K562 (cell line): Measurements from ENCODE around the gene PPP1R36.

Source experiments
- DMBX1 ChIP-seq: fragments of 250-450 bp; sonication (Bioruptor Pico); IDR thresholded peaks from 2 replicates; pipeline ENCODE4 v1.8.0; 2022; ENCODE audit warnings: inconsistent platforms, mild to moderate bottlenecking, moderate library complexity, borderline replicate concordance
- E2F3 ChIP-seq: fragments of 250-450 bp; sonication (Bioruptor Pico); IDR thresholded peaks from 2 replicates; pipeline ENCODE4 v1.4.0; 2020; ENCODE audit warnings: mild to moderate bottlenecking
- GABPA ChIP-seq: fragments of 200-800 bp; sonication (Bioruptor generic); conservative IDR thresholded peaks from 2 replicates; pipeline ENCODE4 v1.6.1; 2016; ENCODE audit warnings: low read depth, missing genetic modification characterization, missing compliant biosample characterization
- GATA2 ChIP-seq: sonication (generic); formaldehyde crosslinking; IDR thresholded peaks from 2 replicates; pipeline ENCODE4 v1.4.0; 2020; ENCODE audit warnings: mild to moderate bottlenecking, missing genetic modification reagents
- MYC ChIP-seq, 2 experiments: fragments of 250-450 bp in 1 of 2; sonication (Bioruptor Pico) in 1 of 2; IDR thresholded peaks; 2 replicates each; pipeline versions ENCODE4 v1.5.1 to v1.6.1; 2012 to 2021; ENCODE audit warnings: low read depth in 2 of 2, borderline replicate concordance in 1 of 2, improper control_type of control experiment in 1 of 2, low read length in 1 of 2, mild to moderate bottlenecking in 1 of 2, moderate library complexity in 1 of 2
- RFX5 ChIP-seq: IDR thresholded peaks from 2 replicates; pipeline ENCODE4 v1.6.1; 2011; ENCODE audit warnings: low read depth, mild to moderate bottlenecking, improper control_type of control experiment, low read length
- SNRNP70 ChIP-seq: fragments of 200-400 bp; formaldehyde crosslinking; optimal IDR thresholded peaks from 2 replicates; pipeline ENCODE3; 2017; ENCODE audit warnings: low read depth, low read length
- TAF1 ChIP-seq: IDR thresholded peaks from 2 replicates; pipeline ENCODE4 v1.6.1; 2011; ENCODE audit warnings: mild to moderate bottlenecking, low read length, moderate library complexity; ENCODE audit not compliant: insufficient read depth, control insufficient read depth, severe bottlenecking; ENCODE audit errors: extremely low read depth
- TCF7 ChIP-seq: sonication (generic); IDR thresholded peaks from 2 replicates; pipeline ENCODE4 v1.6.1; 2016; ENCODE audit warnings: antibody characterized with exemption, borderline replicate concordance
- TF ChIP-seq, protein P1 (sequence below): sonication (generic); formaldehyde crosslinking; IDR thresholded peaks from 2 replicates; pipeline ENCODE4 v1.8.1; 2022; ENCODE audit warnings: missing genetic modification reagents
- TF ChIP-seq, protein P2 (sequence below), 3 experiments: IDR thresholded peaks in 2 of 3; conservative IDR thresholded peaks in 1 of 3; 2 replicates each; pipeline ENCODE4 v1.5.1; 2011 to 2012; ENCODE audit warnings: low read length in 3 of 3, mild to moderate bottlenecking in 3 of 3, control low read depth in 2 of 3, improper control_type of control experiment in 1 of 3, inconsistent platforms in 1 of 3, low read depth in 1 of 3, mixed read lengths in 1 of 3, moderate library complexity in 1 of 3; ENCODE audit not compliant: insufficient read depth in 2 of 3
- TF ChIP-seq, protein P3 (sequence below): fragments of 250-450 bp; sonication (Bioruptor Pico); IDR thresholded peaks from 2 replicates; pipeline ENCODE4 v1.4.0; 2020
- TF ChIP-seq, protein P4 (sequence below): sonication (generic); formaldehyde crosslinking; IDR thresholded peaks from 2 replicates; pipeline ENCODE4 v1.5.0; 2020; ENCODE audit warnings: missing genetic modification reagents
- TF ChIP-seq, protein P5 (sequence below): fragments of 150-350 bp; conservative IDR thresholded peaks from 2 replicates; pipeline ENCODE4 v1.6.1; 2014; ENCODE audit warnings: low read length

DNA sequence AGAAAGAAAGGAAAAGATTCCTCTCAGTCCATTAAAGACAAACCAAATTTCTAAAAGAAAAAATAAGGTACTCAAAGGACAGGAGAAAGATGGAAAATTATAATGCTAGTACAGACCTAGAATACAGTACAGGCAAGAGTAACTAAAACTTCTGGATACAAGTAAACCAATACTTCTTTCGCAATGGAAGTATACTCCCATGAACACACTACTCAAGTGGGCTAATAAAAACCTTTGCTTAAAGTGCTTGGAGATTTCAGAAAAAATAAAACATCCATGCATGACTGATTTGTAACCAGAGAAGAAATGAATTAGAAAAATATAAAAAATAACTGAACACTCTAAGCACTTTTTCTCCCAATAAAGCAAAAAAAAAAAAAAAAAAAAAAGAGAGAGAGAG is 49.7 kb upstream of the PPP1R36 start:
- TF ChIP-seq, protein P1, sequence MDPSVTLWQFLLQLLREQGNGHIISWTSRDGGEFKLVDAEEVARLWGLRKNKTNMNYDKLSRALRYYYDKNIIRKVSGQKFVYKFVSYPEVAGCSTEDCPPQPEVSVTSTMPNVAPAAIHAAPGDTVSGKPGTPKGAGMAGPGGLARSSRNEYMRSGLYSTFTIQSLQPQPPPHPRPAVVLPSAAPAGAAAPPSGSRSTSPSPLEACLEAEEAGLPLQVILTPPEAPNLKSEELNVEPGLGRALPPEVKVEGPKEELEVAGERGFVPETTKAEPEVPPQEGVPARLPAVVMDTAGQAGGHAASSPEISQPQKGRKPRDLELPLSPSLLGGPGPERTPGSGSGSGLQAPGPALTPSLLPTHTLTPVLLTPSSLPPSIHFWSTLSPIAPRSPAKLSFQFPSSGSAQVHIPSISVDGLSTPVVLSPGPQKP = no peak
- TF ChIP-seq GATA2 (CRISPR knock-in tag) (no peak), TCF7 (no peak), TAF1 (no peak), GABPA (tag) (no peak), E2F3 (CRISPR knock-in tag) (no peak), RFX5 (no peak), SNRNP70 (no peak), MYC (IDR thresholded peaks at IDR 0.05; ENCODE audit: low read depth, low read length) (no peak), MYC (CRISPR knock-in tag; IDR thresholded peaks at IDR 0.05; ENCODE audit: borderline replicate concordance, low read depth) (no peak), DMBX1 (CRISPR knock-in tag) (no peak)
- TF ChIP-seq, protein P2, sequence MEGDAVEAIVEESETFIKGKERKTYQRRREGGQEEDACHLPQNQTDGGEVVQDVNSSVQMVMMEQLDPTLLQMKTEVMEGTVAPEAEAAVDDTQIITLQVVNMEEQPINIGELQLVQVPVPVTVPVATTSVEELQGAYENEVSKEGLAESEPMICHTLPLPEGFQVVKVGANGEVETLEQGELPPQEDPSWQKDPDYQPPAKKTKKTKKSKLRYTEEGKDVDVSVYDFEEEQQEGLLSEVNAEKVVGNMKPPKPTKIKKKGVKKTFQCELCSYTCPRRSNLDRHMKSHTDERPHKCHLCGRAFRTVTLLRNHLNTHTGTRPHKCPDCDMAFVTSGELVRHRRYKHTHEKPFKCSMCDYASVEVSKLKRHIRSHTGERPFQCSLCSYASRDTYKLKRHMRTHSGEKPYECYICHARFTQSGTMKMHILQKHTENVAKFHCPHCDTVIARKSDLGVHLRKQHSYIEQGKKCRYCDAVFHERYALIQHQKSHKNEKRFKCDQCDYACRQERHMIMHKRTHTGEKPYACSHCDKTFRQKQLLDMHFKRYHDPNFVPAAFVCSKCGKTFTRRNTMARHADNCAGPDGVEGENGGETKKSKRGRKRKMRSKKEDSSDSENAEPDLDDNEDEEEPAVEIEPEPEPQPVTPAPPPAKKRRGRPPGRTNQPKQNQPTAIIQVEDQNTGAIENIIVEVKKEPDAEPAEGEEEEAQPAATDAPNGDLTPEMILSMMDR (IDR thresholded peaks at IDR 0.05 in 2 of 3, conservative IDR thresholded peaks at IDR 0.05 in 1 of 3; ENCODE audit: insufficient read depth in 2 of 3, low read depth in 1 of 3, low read length in 3 of 3) = no peak
- TF ChIP-seq, protein P3, sequence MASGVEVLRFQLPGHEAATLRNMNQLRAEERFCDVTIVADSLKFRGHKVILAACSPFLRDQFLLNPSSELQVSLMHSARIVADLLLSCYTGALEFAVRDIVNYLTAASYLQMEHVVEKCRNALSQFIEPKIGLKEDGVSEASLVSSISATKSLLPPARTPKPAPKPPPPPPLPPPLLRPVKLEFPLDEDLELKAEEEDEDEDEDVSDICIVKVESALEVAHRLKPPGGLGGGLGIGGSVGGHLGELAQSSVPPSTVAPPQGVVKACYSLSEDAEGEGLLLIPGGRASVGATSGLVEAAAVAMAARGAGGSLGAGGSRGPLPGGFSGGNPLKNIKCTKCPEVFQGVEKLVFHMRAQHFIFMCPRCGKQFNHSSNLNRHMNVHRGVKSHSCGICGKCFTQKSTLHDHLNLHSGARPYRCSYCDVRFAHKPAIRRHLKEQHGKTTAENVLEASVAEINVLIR (CRISPR knock-in tag) = no peak
- TF ChIP-seq, protein P4, sequence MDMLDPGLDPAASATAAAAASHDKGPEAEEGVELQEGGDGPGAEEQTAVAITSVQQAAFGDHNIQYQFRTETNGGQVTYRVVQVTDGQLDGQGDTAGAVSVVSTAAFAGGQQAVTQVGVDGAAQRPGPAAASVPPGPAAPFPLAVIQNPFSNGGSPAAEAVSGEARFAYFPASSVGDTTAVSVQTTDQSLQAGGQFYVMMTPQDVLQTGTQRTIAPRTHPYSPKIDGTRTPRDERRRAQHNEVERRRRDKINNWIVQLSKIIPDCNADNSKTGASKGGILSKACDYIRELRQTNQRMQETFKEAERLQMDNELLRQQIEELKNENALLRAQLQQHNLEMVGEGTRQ = no peak
- TF ChIP-seq, protein P5, sequence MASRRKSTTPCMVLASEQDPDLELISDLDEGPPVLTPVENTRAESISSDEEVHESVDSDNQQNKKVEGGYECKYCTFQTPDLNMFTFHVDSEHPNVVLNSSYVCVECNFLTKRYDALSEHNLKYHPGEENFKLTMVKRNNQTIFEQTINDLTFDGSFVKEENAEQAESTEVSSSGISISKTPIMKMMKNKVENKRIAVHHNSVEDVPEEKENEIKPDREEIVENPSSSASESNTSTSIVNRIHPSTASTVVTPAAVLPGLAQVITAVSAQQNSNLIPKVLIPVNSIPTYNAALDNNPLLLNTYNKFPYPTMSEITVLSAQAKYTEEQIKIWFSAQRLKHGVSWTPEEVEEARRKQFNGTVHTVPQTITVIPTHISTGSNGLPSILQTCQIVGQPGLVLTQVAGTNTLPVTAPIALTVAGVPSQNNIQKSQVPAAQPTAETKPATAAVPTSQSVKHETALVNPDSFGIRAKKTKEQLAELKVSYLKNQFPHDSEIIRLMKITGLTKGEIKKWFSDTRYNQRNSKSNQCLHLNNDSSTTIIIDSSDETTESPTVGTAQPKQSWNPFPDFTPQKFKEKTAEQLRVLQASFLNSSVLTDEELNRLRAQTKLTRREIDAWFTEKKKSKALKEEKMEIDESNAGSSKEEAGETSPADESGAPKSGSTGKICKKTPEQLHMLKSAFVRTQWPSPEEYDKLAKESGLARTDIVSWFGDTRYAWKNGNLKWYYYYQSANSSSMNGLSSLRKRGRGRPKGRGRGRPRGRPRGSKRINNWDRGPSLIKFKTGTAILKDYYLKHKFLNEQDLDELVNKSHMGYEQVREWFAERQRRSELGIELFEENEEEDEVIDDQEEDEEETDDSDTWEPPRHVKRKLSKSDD = no peak
